GM10248 (cell line): ENCODE results near the gene ENAH.

Experiments used
- CTCF ChIA-PET: fragments of 300-600 bp; sonication (Branson Sonifier 250); formaldehyde crosslinking; extraction: SDS; loops from one replicate; lab custom pipeline; 2021; ENCODE audit warnings: antibody characterized with exemption; lab: Yijun Ruan, JAX
- POLR2A ChIA-PET: fragments of 350-650 bp; sonication (Branson Sonifier 250); formaldehyde crosslinking; extraction: SDS; loops from one replicate; lab custom pipeline; 2020; ENCODE audit warnings: antibody characterized with exemption; lab: Yijun Ruan, JAX
- DNase-seq: peaks from one replicate; pipeline ENCODE4 v3.0.0; 2012; ENCODE audit errors: extremely low spot score
- TF ChIP-seq, protein P1 (sequence below): IDR thresholded peaks from 2 replicates; pipeline ENCODE4 v1.5.1; 2012; ENCODE audit warnings: mild to moderate bottlenecking, low read depth; ENCODE audit errors: extremely low read depth, missing control alignments, control extremely low read depth

The ENAH gene

DNA sequence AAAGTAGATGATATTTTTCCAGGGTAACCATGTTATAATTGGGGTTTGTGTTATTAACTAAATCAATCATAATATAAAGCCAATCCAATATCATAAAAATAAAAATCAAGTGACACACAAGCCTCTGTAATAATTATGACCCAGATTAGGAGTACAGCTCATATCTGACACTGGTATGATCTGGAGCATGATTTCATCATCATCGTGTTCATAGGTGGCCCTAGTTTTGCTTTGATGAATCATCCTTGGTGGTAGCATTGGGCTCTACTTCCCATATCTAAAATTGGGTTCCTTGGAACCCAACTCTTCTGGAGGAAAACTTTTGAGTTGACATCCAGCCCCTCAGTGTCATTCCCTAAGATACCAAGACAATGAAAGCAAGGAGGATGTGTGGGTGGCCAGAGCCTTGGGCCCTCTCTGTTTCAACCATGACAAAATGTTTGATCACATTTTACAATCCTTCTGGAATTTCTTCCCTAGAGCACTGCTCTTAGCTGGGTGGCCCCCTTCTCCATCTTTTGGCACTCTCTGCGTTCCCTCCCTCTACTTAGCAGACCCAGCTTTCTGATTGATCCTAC is 37.0 kb upstream of the ENAH start:
- ChIA-PET POLR2A (no interaction called here), CTCF (no interaction called here)
- no peak for DNase-seq
- TF ChIP-seq, protein P1, sequence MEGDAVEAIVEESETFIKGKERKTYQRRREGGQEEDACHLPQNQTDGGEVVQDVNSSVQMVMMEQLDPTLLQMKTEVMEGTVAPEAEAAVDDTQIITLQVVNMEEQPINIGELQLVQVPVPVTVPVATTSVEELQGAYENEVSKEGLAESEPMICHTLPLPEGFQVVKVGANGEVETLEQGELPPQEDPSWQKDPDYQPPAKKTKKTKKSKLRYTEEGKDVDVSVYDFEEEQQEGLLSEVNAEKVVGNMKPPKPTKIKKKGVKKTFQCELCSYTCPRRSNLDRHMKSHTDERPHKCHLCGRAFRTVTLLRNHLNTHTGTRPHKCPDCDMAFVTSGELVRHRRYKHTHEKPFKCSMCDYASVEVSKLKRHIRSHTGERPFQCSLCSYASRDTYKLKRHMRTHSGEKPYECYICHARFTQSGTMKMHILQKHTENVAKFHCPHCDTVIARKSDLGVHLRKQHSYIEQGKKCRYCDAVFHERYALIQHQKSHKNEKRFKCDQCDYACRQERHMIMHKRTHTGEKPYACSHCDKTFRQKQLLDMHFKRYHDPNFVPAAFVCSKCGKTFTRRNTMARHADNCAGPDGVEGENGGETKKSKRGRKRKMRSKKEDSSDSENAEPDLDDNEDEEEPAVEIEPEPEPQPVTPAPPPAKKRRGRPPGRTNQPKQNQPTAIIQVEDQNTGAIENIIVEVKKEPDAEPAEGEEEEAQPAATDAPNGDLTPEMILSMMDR: no peak

DNA sequence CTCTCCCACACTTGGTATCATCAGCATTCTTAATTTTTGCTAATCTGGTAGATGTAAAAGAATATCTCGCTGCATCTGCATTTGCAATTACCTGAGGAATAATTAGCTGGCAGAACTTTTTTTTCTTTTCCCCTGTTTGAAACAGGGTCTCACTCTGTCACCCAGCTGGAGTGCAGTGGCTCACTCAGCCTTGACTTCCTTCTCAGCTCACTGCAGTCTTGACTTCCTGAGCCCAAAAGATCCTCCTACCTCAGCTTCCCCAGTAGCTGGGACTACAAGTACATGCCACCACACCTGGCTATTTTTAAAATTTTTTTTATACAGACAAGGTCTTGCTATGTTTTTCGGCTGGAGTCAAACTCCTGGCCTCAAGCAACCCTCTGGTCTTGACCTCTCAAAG is 35.4 kb upstream of the ENAH start:
- no peak for DNase-seq
- TF ChIP-seq, protein P1: no peak
- ChIA-PET POLR2A (no interaction called here), CTCF (no interaction called here)

DNA sequence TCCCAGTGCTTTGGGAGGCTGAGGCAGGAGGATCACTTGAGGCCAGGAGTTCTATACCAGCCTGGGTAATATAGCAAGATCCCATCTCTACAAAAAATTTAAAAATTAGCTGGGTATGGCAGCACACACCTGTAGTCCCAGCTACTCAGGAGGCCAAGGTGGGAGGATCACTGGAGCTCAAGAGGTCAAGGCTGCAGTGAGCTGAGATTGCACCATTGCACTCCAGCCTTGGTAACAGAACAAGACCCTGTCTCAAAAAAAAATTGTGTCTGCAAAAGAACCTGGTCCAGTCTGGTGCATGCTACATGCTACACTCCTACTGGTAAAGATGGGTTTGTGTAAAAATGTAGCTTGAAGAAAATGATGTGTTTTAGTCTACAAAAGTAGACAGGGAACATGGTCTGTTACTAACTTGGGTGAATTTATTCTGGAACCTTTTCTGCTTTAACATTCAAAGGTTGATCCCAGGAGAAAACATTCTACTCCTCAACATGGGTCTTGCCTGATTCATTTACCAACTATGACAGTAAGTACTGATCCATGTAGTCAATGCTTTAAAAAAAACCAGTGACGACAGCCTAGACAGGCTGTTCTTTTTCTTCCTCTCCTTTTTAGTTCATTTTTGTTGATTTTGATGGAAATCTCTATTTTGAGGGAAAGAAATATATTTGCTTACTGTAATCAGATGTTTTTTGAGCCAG is 32.7 kb upstream of the ENAH start:
- TF ChIP-seq, protein P1: no peak
- ChIA-PET CTCF (interaction anchor here (0.6 kb wide), 1 partner anchor 12 kb away, joined by 3 read pairs; no protein-coding TSS in a partner anchor), POLR2A (no interaction called here)
- no peak for DNase-seq

DNA sequence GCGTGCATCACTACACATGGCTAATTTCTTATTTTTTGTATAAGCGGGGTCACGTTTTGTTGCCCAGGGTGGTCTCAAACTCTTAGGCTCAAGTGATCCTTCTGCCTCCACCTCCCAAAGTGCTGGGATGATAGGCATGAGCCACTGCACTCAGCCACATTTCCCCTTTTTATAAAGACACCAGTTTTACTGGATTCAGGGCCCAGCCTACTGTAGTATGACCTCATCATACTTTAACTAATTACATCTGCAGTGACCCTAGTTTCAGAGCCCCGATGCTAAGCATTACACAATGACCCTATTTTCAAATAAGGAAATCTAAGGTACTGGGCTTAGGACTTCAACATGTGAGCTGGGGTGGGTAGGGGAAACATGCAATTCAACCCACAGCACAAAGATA is 31.8 kb upstream of the ENAH start:
- POLR2A ChIA-PET: no interaction called here
- TF ChIP-seq, protein P1: no peak
- CTCF ChIA-PET: no interaction called here
- DNase-seq: no peak

DNA sequence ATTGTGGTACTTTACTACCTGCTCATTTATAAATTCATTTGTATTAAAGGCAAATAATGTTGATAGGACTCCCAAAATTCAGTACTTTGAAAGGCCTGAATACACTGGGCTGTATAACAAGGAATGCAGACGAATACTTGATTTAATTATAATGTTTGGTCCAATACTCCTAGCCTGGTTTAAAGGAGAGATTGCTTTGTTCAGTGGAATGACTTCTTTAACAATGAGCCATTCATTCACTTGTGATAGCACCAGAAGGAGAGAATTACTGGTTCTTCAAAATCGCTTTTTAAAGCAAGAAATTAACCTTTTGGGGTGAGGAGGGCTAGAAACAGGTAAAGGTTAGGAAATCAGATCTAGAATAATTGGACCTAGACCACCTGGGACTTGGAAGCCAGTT is 28.3 kb upstream of the ENAH start:
- DNase-seq: no peak
- ChIA-PET POLR2A (no interaction called here), CTCF (interaction anchor here (1.0 to 1.4 kb wide), 2 partner anchors 17 to 183 kb away, joined by 3 read pairs; no protein-coding TSS in a partner anchor)
- TF ChIP-seq, protein P1: no peak

DNA sequence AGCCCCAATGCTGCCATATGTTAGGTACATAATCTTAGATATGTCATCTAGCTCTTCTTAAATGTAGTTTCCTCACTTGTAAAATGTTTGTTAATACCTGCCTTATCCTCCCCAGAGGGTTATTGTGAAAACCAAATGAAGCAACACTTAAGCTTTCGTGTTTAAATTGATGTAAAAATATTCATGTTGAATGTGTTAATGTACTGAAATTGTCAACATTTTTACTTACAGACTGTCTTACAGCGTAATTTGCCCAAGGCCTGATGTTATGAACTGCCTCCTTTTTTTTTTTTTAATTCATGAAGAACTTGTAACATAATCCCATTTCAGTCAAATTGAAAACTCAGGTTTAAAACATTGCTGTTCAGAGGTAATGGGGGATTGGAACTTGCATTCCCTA is 25.6 kb upstream of the ENAH start:
- DNase-seq: no peak
- TF ChIP-seq, protein P1: no peak
- POLR2A ChIA-PET: no interaction called here
- CTCF ChIA-PET: interaction anchor here (0.7 kb wide), 1 partner anchor 156 kb away, joined by 3 read pairs; no protein-coding TSS in a partner anchor
